WTC11 (cell line): ENCODE data around the gene SYK. TPM values are rescaled to one million over a fixed set of nuclear protein-coding genes. Genes with fewer than 3 reads are reported as not detected.

Experiments used
- ATAC-seq: fragments of 200-7000 bp; cut with Tn5 transposase; 2 replicates; pipeline ENCODE4 v1.10.0; 2021; ENCODE audit warnings: mild to moderate bottlenecking, moderate library complexity
- CTCF ChIA-PET: fragments of 300-600 bp; sonication (Branson Sonifier 250); formaldehyde crosslinking; loops from one replicate; lab custom pipeline; 2021; ENCODE audit warnings: antibody characterized with exemption; lab: Charles Lee
- POLR2A ChIA-PET: fragments of 350-600 bp; sonication (Branson Sonifier 250); formaldehyde crosslinking; loops from one replicate; lab custom pipeline; 2021; ENCODE audit warnings: antibody characterized with exemption; lab: Charles Lee
- DNase-seq: peaks from one replicate; pipeline ENCODE4 v3.0.0; 2021; ENCODE audit warnings: low spot score
- H3K27ac Mint-ChIP-seq: 2 replicates; pipeline ENCODE4 v1.8.0; 2021; ENCODE audit warnings: mixed read lengths
- H3K27me3 Mint-ChIP-seq: 2 replicates; pipeline ENCODE4 v1.8.0; 2021; ENCODE audit warnings: low read depth, mild to moderate bottlenecking, moderate library complexity, mixed read lengths
- H3K36me3 Mint-ChIP-seq: 2 replicates; pipeline ENCODE4 v1.8.0; 2021; ENCODE audit warnings: mixed read lengths
- H3K4me1 Mint-ChIP-seq: 2 replicates; pipeline ENCODE4 v1.8.0; 2022; ENCODE audit warnings: mixed read lengths
- H3K4me3 Mint-ChIP-seq: 2 replicates; pipeline ENCODE4 v1.8.0; 2021; ENCODE audit warnings: mild to moderate bottlenecking, moderate library complexity, mixed read lengths
- H3K9me3 Mint-ChIP-seq: 2 replicates; pipeline ENCODE4 v1.8.0; 2021; ENCODE audit warnings: mixed read lengths
- ATF1 ChIP-seq: sonication (generic); formaldehyde crosslinking; IDR thresholded peaks from 2 replicates; pipeline ENCODE4 v1.8.1; 2023; ENCODE audit warnings: mild to moderate bottlenecking, moderate library complexity, missing genetic modification reagents
- CBFB ChIP-seq: sonication (generic); formaldehyde crosslinking; IDR thresholded peaks from 2 replicates; pipeline ENCODE4 v1.8.1; 2022; ENCODE audit warnings: mild to moderate bottlenecking, low read depth, missing genetic modification reagents
- CREB1 ChIP-seq: sonication (generic); formaldehyde crosslinking; IDR thresholded peaks from 2 replicates; pipeline ENCODE4 v1.8.0; 2023; ENCODE audit warnings: mild to moderate bottlenecking, missing genetic modification reagents
- ESRRA ChIP-seq: sonication (generic); formaldehyde crosslinking; IDR thresholded peaks from 2 replicates; pipeline ENCODE4 v1.8.1; 2022; ENCODE audit warnings: mild to moderate bottlenecking, missing genetic modification reagents, borderline replicate concordance
- GTF2I ChIP-seq: fragments of 250-450 bp; sonication (Bioruptor Pico); conservative IDR thresholded peaks from 2 replicates; pipeline ENCODE4 v1.4.0; 2021; ENCODE audit warnings: mild to moderate bottlenecking
- IRF2 ChIP-seq: sonication (generic); formaldehyde crosslinking; IDR thresholded peaks from 2 replicates; pipeline ENCODE4 v1.8.0; 2022; ENCODE audit warnings: low read depth, missing genetic modification reagents, borderline replicate concordance
- JUN ChIP-seq: sonication (generic); formaldehyde crosslinking; IDR thresholded peaks from 2 replicates; pipeline ENCODE4 v1.8.0; 2023; ENCODE audit warnings: mild to moderate bottlenecking, missing genetic modification reagents
- PRRX2 ChIP-seq: fragments of 250-450 bp; sonication (Bioruptor Pico); IDR thresholded peaks from 2 replicates; pipeline ENCODE4 v1.8.0; 2021; ENCODE audit warnings: mild to moderate bottlenecking
- SP1 ChIP-seq: sonication (generic); formaldehyde crosslinking; conservative IDR thresholded peaks from 2 replicates; pipeline ENCODE4 v1.8.1; 2022; ENCODE audit warnings: missing genetic modification reagents
- TP53 ChIP-seq: sonication (generic); formaldehyde crosslinking; IDR thresholded peaks from 2 replicates; pipeline ENCODE4 v1.8.1; 2023; ENCODE audit warnings: mild to moderate bottlenecking, missing genetic modification reagents
- ZNF219 ChIP-seq: sonication (generic); formaldehyde crosslinking; IDR thresholded peaks from 2 replicates; pipeline ENCODE4 v1.8.0; 2023; ENCODE audit warnings: missing genetic modification reagents, mild to moderate bottlenecking, borderline replicate concordance
- ZNF416 ChIP-seq: fragments of 250-450 bp; sonication (Bioruptor Pico); IDR thresholded peaks from 2 replicates; pipeline ENCODE4 v1.9.0; 2021; ENCODE audit warnings: mild to moderate bottlenecking, inconsistent platforms
- total RNA-seq: library from RNA; stranded (reverse); gene quantifications from 3 replicates; pipeline ENCODE4 v1.2.3, GENCODE V29; 2021
- TF ChIP-seq, protein P1 (sequence below): sonication (generic); formaldehyde crosslinking; IDR thresholded peaks from 2 replicates; pipeline ENCODE4 v1.8.0; 2022; ENCODE audit warnings: mild to moderate bottlenecking, missing genetic modification reagents
- TF ChIP-seq, protein P2 (sequence below): sonication (generic); formaldehyde crosslinking; IDR thresholded peaks from 2 replicates; pipeline ENCODE4 v1.8.0; 2022; ENCODE audit warnings: mild to moderate bottlenecking, missing genetic modification reagents
- TF ChIP-seq, protein P3 (sequence below): sonication (generic); formaldehyde crosslinking; IDR thresholded peaks from 2 replicates; pipeline ENCODE4 v1.8.0; 2022; ENCODE audit warnings: missing genetic modification reagents
- TF ChIP-seq, protein P4 (sequence below): sonication (generic); formaldehyde crosslinking; IDR thresholded peaks from 2 replicates; pipeline ENCODE4 v1.8.0; 2022; ENCODE audit warnings: mild to moderate bottlenecking, missing genetic modification reagents
- TF ChIP-seq, protein P5 (sequence below): sonication (generic); formaldehyde crosslinking; IDR thresholded peaks from 2 replicates; pipeline ENCODE4 v1.8.0; 2023; ENCODE audit warnings: missing genetic modification reagents, mild to moderate bottlenecking, borderline replicate concordance
- TF ChIP-seq, protein P6 (sequence below): fragments of 200-600 bp; IDR thresholded peaks from 2 replicates; pipeline ENCODE4 v1.8.0; 2022; ENCODE audit warnings: antibody characterized with exemption
- TF ChIP-seq, protein P7 (sequence below): fragments of 250-450 bp; sonication (Bioruptor Pico); IDR thresholded peaks from 2 replicates; pipeline ENCODE4 v1.8.0; 2021; ENCODE audit warnings: mild to moderate bottlenecking

SYK gene
- total RNA-seq, 1 experiment from 2014 or later, result 7.4 TPM

DNA sequence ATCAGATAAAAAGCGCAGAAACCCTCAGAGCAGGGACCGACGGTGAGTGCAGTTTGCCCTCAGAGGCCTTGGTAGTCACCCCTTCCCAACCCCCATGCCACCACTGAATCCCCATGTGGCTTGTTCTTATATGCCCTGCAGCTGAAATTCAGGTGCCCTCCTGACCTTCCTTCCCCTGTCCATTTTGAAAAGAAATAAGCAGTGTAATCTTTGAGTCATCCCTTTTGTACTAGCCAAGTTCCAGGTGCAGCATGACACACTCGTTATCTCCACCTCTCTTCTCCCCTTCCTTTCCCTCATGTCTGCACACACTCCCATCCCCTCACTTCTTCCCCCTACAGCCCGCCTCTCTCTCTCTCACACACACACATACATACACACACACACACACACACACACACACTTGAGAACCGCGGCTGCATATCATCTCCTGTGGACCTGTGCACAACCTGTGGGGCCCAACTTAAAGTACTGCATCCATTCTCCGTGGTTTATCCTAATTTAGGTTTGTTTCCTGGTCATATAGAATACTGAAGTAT, 53.1 kb downstream of the SYK start:
- ChIA-PET POLR2A (interaction anchor here (0.5 kb wide), 1 partner anchor 462 kb away, joined by 3 read pairs; no protein-coding TSS in a partner anchor), CTCF (interaction anchor here (0.7 kb wide), 1 partner anchor 76 kb away, joined by 3 read pairs; no protein-coding TSS in a partner anchor)
- no peak for ATAC-seq
- Mint-ChIP-seq H3K9me3 (peaks cover 3% of the 10 kb centered on the region; the same call in 1 of the 2 replicates), H3K27ac (no peak overlapping the region), H3K36me3 (no peaks in the 10 kb centered on the region), H3K27me3 (no peaks in the 10 kb centered on the region), H3K4me1 (no peaks in the 10 kb centered on the region), H3K4me3 (no peak overlapping the region)
- DNase-seq, result no peak
- TF ChIP-seq ESRRA (CRISPR knock-in tag), result no peak
- no peak for TF ChIP-seq GTF2I (CRISPR knock-in tag)
- TF ChIP-seq TP53 (CRISPR knock-in tag), result no peak
- TF ChIP-seq, protein P1, sequence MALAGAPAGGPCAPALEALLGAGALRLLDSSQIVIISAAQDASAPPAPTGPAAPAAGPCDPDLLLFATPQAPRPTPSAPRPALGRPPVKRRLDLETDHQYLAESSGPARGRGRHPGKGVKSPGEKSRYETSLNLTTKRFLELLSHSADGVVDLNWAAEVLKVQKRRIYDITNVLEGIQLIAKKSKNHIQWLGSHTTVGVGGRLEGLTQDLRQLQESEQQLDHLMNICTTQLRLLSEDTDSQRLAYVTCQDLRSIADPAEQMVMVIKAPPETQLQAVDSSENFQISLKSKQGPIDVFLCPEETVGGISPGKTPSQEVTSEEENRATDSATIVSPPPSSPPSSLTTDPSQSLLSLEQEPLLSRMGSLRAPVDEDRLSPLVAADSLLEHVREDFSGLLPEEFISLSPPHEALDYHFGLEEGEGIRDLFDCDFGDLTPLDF (CRISPR knock-in tag), result no peak
- TF ChIP-seq IRF2 (CRISPR knock-in tag), result no peak
- TF ChIP-seq, protein P2, sequence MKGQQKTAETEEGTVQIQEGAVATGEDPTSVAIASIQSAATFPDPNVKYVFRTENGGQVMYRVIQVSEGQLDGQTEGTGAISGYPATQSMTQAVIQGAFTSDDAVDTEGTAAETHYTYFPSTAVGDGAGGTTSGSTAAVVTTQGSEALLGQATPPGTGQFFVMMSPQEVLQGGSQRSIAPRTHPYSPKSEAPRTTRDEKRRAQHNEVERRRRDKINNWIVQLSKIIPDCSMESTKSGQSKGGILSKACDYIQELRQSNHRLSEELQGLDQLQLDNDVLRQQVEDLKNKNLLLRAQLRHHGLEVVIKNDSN (CRISPR knock-in tag), result no peak
- TF ChIP-seq ATF1 (CRISPR knock-in tag), result no peak
- TF ChIP-seq, protein P3, sequence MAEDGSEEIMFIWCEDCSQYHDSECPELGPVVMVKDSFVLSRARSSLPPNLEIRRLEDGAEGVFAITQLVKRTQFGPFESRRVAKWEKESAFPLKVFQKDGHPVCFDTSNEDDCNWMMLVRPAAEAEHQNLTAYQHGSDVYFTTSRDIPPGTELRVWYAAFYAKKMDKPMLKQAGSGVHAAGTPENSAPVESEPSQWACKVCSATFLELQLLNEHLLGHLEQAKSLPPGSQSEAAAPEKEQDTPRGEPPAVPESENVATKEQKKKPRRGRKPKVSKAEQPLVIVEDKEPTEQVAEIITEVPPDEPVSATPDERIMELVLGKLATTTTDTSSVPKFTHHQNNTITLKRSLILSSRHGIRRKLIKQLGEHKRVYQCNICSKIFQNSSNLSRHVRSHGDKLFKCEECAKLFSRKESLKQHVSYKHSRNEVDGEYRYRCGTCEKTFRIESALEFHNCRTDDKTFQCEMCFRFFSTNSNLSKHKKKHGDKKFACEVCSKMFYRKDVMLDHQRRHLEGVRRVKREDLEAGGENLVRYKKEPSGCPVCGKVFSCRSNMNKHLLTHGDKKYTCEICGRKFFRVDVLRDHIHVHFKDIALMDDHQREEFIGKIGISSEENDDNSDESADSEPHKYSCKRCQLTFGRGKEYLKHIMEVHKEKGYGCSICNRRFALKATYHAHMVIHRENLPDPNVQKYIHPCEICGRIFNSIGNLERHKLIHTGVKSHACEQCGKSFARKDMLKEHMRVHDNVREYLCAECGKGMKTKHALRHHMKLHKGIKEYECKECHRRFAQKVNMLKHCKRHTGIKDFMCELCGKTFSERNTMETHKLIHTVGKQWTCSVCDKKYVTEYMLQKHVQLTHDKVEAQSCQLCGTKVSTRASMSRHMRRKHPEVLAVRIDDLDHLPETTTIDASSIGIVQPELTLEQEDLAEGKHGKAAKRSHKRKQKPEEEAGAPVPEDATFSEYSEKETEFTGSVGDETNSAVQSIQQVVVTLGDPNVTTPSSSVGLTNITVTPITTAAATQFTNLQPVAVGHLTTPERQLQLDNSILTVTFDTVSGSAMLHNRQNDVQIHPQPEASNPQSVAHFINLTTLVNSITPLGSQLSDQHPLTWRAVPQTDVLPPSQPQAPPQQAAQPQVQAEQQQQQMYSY (CRISPR knock-in tag), result no peak
- TF ChIP-seq, protein P4, sequence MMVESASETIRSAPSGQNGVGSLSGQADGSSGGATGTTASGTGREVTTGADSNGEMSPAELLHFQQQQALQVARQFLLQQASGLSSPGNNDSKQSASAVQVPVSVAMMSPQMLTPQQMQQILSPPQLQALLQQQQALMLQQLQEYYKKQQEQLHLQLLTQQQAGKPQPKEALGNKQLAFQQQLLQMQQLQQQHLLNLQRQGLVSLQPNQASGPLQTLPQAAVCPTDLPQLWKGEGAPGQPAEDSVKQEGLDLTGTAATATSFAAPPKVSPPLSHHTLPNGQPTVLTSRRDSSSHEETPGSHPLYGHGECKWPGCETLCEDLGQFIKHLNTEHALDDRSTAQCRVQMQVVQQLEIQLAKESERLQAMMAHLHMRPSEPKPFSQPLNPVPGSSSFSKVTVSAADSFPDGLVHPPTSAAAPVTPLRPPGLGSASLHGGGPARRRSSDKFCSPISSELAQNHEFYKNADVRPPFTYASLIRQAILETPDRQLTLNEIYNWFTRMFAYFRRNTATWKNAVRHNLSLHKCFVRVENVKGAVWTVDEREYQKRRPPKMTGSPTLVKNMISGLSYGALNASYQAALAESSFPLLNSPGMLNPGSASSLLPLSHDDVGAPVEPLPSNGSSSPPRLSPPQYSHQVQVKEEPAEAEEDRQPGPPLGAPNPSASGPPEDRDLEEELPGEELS (CRISPR knock-in tag), result no peak

DNA sequence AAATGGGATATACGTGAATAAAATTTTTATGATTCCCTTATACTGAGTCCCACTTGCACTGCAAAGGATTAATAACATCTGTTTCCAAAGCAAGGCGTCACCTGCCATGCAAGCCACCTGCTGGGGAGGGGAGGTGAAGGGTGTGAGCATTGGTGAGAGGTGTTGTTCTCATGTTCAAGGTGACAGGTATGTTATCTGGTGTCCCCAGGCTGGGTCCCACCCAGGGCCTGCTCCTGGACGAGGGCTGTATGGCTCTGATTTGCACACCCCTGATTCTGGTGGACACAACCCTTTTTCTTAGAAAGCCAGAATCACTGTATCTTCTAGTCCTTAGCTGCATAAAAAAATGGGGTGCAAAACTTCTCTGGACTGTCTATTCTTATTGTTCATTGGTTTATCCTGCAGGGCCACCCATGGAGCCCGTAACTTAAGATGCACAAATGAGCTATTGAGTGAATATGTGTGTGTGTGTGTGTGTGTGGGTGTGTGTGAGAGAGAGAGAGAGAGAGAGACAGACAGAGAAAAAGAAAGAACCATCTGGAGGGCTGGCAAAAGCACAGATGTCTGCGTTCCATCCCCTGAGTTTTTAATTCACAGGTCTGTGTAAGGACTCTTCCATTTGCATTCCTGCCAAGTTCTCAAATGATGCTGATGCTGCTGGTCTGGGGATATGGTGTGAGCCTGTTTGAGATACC, 53.7 kb downstream of the SYK start:
- Mint-ChIP-seq H3K4me3 (no peak overlapping the region), H3K27me3 (no peaks in the 10 kb centered on the region), H3K4me1 (no peaks in the 10 kb centered on the region), H3K36me3 (no peaks in the 10 kb centered on the region), H3K27ac (no peak overlapping the region), H3K9me3 (peaks cover 3% of the 10 kb centered on the region; the same call in 1 of the 2 replicates)
- no peak for ATAC-seq
- ChIA-PET CTCF (no interaction called here), POLR2A (no interaction called here)
- no peak for DNase-seq
- TF ChIP-seq ZNF416 (CRISPR knock-in tag) (no peak), ATF1 (CRISPR knock-in tag) (no peak), JUN (CRISPR knock-in tag) (no peak), ZNF219 (no peak), CBFB (CRISPR knock-in tag) (no peak), PRRX2 (CRISPR knock-in tag) (no peak), SP1 (no peak), CREB1 (CRISPR knock-in tag) (no peak)
- TF ChIP-seq, protein P5, sequence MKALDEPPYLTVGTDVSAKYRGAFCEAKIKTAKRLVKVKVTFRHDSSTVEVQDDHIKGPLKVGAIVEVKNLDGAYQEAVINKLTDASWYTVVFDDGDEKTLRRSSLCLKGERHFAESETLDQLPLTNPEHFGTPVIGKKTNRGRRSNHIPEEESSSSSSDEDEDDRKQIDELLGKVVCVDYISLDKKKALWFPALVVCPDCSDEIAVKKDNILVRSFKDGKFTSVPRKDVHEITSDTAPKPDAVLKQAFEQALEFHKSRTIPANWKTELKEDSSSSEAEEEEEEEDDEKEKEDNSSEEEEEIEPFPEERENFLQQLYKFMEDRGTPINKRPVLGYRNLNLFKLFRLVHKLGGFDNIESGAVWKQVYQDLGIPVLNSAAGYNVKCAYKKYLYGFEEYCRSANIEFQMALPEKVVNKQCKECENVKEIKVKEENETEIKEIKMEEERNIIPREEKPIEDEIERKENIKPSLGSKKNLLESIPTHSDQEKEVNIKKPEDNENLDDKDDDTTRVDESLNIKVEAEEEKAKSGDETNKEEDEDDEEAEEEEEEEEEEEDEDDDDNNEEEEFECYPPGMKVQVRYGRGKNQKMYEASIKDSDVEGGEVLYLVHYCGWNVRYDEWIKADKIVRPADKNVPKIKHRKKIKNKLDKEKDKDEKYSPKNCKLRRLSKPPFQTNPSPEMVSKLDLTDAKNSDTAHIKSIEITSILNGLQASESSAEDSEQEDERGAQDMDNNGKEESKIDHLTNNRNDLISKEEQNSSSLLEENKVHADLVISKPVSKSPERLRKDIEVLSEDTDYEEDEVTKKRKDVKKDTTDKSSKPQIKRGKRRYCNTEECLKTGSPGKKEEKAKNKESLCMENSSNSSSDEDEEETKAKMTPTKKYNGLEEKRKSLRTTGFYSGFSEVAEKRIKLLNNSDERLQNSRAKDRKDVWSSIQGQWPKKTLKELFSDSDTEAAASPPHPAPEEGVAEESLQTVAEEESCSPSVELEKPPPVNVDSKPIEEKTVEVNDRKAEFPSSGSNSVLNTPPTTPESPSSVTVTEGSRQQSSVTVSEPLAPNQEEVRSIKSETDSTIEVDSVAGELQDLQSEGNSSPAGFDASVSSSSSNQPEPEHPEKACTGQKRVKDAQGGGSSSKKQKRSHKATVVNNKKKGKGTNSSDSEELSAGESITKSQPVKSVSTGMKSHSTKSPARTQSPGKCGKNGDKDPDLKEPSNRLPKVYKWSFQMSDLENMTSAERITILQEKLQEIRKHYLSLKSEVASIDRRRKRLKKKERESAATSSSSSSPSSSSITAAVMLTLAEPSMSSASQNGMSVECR (CRISPR knock-in tag), result no peak
- TF ChIP-seq, protein P6, sequence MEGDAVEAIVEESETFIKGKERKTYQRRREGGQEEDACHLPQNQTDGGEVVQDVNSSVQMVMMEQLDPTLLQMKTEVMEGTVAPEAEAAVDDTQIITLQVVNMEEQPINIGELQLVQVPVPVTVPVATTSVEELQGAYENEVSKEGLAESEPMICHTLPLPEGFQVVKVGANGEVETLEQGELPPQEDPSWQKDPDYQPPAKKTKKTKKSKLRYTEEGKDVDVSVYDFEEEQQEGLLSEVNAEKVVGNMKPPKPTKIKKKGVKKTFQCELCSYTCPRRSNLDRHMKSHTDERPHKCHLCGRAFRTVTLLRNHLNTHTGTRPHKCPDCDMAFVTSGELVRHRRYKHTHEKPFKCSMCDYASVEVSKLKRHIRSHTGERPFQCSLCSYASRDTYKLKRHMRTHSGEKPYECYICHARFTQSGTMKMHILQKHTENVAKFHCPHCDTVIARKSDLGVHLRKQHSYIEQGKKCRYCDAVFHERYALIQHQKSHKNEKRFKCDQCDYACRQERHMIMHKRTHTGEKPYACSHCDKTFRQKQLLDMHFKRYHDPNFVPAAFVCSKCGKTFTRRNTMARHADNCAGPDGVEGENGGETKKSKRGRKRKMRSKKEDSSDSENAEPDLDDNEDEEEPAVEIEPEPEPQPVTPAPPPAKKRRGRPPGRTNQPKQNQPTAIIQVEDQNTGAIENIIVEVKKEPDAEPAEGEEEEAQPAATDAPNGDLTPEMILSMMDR, result no peak
- TF ChIP-seq, protein P7, sequence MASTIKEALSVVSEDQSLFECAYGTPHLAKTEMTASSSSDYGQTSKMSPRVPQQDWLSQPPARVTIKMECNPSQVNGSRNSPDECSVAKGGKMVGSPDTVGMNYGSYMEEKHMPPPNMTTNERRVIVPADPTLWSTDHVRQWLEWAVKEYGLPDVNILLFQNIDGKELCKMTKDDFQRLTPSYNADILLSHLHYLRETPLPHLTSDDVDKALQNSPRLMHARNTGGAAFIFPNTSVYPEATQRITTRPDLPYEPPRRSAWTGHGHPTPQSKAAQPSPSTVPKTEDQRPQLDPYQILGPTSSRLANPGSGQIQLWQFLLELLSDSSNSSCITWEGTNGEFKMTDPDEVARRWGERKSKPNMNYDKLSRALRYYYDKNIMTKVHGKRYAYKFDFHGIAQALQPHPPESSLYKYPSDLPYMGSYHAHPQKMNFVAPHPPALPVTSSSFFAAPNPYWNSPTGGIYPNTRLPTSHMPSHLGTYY (CRISPR knock-in tag), result no peak
